K562 treated with DMSO at 1 percent for 24 hours (cell line): Measurements from ENCODE around the gene NR0B2. TPM values are rescaled to one million over a fixed set of nuclear protein-coding genes. Genes with fewer than 3 reads are reported as not detected.

Source experiments
- total RNA-seq: library from RNA; unstranded; fragments of 300-600 nt; gene quantifications from 2 replicates; pipeline ENCODE4 v1.2.3, GENCODE V29; 2022; ENCODE audit warnings: low read depth; ENCODE audit not compliant: insufficient read depth

NR0B2 gene
- total RNA-seq = not detected in 2 replicates

GRCh38 chr1:26913754-26914619 lies at the start of gene NR0B2:
TSS of gene NR0B2 (minus strand) at chr1:26913975. CDS start at chr1:26913940, 35 bp downstream.

GRCh38 chr1:26959722-26960624 lies 46.2 kb upstream of the NR0B2 start, which contains the start of gene KDF1:
TSS of gene KDF1 (minus strand) at chr1:26960468. CDS start at chr1:26952380, 8,088 bp downstream.

GRCh38 chr1:26921540-26922430 lies 8.0 kb upstream of the NR0B2 start, which contains the start of gene NUDC:
TSS of gene NUDC (plus strand) at chr1:26921743. CDS start at chr1:26921849, 106 bp downstream.

GRCh38 chr1:26900001-26900814 lies 13.6 kb downstream of the NR0B2 start, which contains the start of gene GPATCH3:
TSS of gene GPATCH3 (minus strand) at chr1:26900467. CDS start at chr1:26900442, 25 bp downstream.

GRCh38 chr1:26889551-26890466 lies 24.0 kb downstream of the NR0B2 start, which contains the start of gene GPN2:
TSS of gene GPN2 (minus strand) at chr1:26890283. CDS start at chr1:26890096, 187 bp downstream.

GRCh38 chr1:26862781-26863684 lies 50.7 kb downstream of the NR0B2 start, which contains the start of gene SFN:
TSS of gene SFN (plus strand) at chr1:26863149. CDS start at chr1:26863213, 64 bp downstream.

Other genes starting within 250 kb of the NR0B2 start
- gene ARID1A, start 218.0 kb downstream of the NR0B2 start, total RNA-seq = 54.7 and 55.7 TPM in 2 replicates
- gene PIGV, start 126.0 kb downstream of the NR0B2 start, total RNA-seq = 17.8 and 18.1 TPM in 2 replicates
- gene ZDHHC18, start 87.3 kb downstream of the NR0B2 start, total RNA-seq = 22.3 and 24.0 TPM in 2 replicates
- 3.7 and 6.0 TPM in 2 replicates for gene SFN, start 50.8 kb downstream of the NR0B2 start, total RNA-seq
- 27.3 and 31.7 TPM in 2 replicates for gene GPN2, start 23.7 kb downstream of the NR0B2 start, total RNA-seq
- gene GPATCH3, start 13.5 kb downstream of the NR0B2 start, total RNA-seq = 23.8 and 23.9 TPM in 2 replicates
- 128 and 137 TPM in 2 replicates for gene NUDC, start 7.8 kb upstream of the NR0B2 start, total RNA-seq
- 3.7 and 4.7 TPM in 2 replicates for gene KDF1, start 46.5 kb upstream of the NR0B2 start, total RNA-seq
- 0.44 and 1.3 TPM in 2 replicates for gene TRNP1, start 79.7 kb upstream of the NR0B2 start, total RNA-seq
- gene TENT5B, start 98.9 kb upstream of the NR0B2 start, total RNA-seq = 3.8 and 4.5 TPM in 2 replicates
- gene SLC9A1, start 241.2 kb upstream of the NR0B2 start, total RNA-seq = 20.6 and 22.8 TPM in 2 replicates